HAP-1 (cell line): ENCODE data around the gene PMM2.
"Not testable (repeated sequence)": the region's sequence is repeated elsewhere in the genome, so short reads cannot be mapped to it uniquely, and the experiment has no call there.

Experiments
- DNase-seq, 2 experiments: peaks; one replicate each; pipeline ENCODE4 v3.0.0-alpha.2; 2016 to 2020; ENCODE audit warnings: low spot score in 2 of 2
- H3K27me3 ChIP-seq: fragments of 250-450 bp; sonication (Bioruptor Pico); 2 replicates; pipeline ENCODE4 v1.5.1; 2020; ENCODE audit warnings: low read depth, mild to moderate bottlenecking, moderate library complexity
- H3K36me3 ChIP-seq: fragments of 250-450 bp; sonication (Bioruptor Pico); replicated peaks from 2 replicates; pipeline ENCODE4 v1.5.1; 2020; ENCODE audit warnings: mild to moderate bottlenecking
- H3K4me1 ChIP-seq: fragments of 250-450 bp; sonication (Bioruptor Pico); 2 replicates; pipeline ENCODE4 v1.5.1; 2020; ENCODE audit warnings: mild to moderate bottlenecking
- H3K4me3 ChIP-seq: fragments of 250-450 bp; sonication (Bioruptor Pico); 2 replicates; pipeline ENCODE4 v1.5.1; 2020; ENCODE audit warnings: mild to moderate bottlenecking, moderate library complexity
- H3K9me3 ChIP-seq: fragments of 250-450 bp; sonication (Bioruptor Pico); 2 replicates; pipeline ENCODE4 v1.5.1; 2020; ENCODE audit warnings: mild to moderate bottlenecking, moderate library complexity
- in situ Hi-C: fragments of 300-500 bp; cut with MboI; formaldehyde crosslinking; loops from 3 replicates; pipeline ENCODE4 v1.14.3; 2020; ENCODE audit warnings: low sequenced_read_pairs, inconsistent platforms, mixed read lengths

PMM2 gene

DNA sequence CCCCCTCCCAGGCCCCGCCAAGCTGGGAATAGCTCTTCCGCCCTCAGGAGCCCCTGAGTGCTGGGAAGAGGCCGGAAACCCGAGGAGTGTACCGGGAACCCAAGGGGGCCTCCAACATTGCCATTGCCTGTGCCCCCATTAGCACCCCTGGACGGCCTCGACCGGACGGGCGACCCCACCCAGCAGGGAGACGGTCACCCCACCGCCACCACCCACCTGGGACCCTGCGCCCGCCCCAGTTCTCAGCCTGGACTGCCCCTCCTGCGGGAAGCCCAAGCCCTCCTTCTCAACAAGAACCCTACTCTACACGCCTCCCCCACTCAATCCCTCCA lies 69.2 kb downstream of the PMM2 start:
- DNase-seq = no peak
- peaks cover 7% of the 10 kb centered on the region for H3K36me3 ChIP-seq
- H3K27me3 ChIP-seq = no peaks in the 10 kb centered on the region
- H3K4me3 ChIP-seq = peak overlapping the region; percentile 86
- H3K9me3 ChIP-seq = no peaks in the 10 kb centered on the region
- in situ Hi-C loops = no loop called here
- peaks cover 27% of the 10 kb centered on the region for H3K4me1 ChIP-seq

DNA sequence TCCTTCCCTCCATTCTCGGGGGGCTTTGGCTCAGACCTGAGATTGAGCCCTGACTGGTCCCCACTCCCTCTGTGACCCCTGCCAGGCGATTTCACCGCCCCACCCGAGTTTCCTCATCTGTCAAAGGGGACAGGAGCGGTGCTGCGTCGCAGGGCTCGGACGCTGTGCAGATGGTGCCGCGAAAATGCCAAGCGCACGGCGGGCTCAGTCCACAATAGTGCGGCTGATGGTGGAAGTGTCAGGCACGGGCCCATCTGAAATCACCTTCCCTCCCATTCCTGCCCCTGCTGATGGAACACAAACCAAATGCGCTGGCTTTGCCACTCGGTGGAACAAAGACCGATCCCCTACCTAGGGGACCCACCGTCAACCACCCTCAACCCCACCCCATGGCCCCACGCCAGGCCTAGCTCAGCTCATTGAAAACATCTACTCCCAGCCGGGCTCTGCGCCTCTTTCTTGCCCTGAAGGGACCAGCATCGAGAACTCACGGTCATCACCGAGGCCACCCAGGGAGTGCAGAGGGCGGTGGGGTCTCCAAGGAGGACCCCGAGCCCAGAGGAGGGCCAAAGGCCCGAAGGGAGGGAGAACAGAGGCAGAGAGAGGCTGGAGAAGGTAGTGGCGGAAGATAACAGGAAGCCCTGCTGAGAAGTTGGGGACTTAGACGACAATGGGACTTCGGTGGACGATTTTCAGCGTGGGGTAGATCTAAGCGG lies 69.7 kb downstream of the PMM2 start:
- H3K9me3 ChIP-seq = no peaks in the 10 kb centered on the region
- in situ Hi-C loops = no loop called here
- H3K4me1 ChIP-seq = peaks cover 27% of the 10 kb centered on the region
- peak; percentile 25 to 67 for DNase-seq
- H3K4me3 ChIP-seq = peak overlapping the region; percentile 86
- peaks cover 7% of the 10 kb centered on the region for H3K36me3 ChIP-seq
- no peaks in the 10 kb centered on the region for H3K27me3 ChIP-seq

GRCh38 chr16:8867932-8868415 lies 70.3 kb downstream of the PMM2 start:
- Histone ChIP-seq H3K9me3 (no peaks in the 10 kb centered on the region), H3K27me3 (no peaks in the 10 kb centered on the region), H3K4me3 (peak overlapping the region; percentile 86), H3K4me1 (peaks cover 27% of the 10 kb centered on the region), H3K36me3 (peaks cover 7% of the 10 kb centered on the region)
- in situ Hi-C loops = no loop called here
- no peak for DNase-seq

DNA sequence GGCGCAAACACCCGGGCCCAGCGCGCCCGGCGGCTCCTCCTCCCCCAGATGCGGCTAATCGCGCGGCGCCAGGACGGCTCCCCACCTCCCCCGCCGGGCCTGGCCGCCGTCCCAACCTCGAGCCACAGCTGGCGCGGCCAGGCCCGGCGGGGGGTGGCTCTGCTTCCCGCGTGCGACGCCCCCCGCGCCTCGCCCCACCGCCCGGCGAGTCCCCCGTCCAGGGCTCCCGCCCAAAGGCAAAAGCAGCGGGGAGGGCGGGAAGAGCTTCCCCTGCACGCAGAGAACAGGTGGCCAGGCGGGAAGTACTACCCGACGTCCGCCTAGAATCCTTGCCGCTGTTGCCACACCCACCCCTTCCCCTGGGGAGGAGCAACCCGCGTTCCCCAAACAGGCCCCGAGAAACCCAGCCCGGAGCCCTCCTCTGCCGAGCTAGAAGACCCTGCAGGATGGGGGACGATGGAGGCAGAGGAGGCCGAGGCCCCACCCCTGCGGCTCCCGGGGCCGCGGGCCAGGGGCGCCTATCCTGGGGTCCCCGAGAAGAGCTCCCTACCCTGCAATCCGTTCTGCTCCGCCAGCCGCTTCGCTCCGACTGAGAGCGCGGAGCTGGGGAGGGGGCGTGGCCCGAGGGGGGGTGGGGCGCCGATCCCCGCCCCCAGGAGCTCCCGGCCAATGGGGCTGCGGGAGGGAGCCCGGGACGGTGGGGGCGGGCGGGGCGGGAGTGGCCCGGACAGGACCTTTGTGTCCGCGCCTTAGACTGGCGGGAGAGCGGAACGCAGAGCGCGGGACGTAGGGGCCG lies 71.0 kb downstream of the PMM2 start, which contains the start of gene CARHSP1:
CARHSP1 (minus strand) TSS at position 591 of the 796 bp plus-strand sequence. CDS start 9,678 bp downstream, outside the sequence.
- peaks cover 27% of the 10 kb centered on the region for H3K4me1 ChIP-seq
- no peaks in the 10 kb centered on the region for H3K9me3 ChIP-seq
- peak; percentile 87 to 94 for DNase-seq
- H3K4me3 ChIP-seq = peak within 1 kb of the TSS; percentile 86
- peaks cover 7% of the 10 kb centered on the region for H3K36me3 ChIP-seq
- no peaks in the 10 kb centered on the region for H3K27me3 ChIP-seq
- in situ Hi-C loops = no loop called here

- Histone ChIP-seq H3K4me1 (peaks cover 27% of the 10 kb centered on the region), H3K36me3 (peaks cover under 1% of the 10 kb centered on the region; the same call in 1 of the 2 replicates), H3K4me3 (peak overlapping the region; percentile 86), H3K27me3 (no peaks in the 10 kb centered on the region), H3K9me3 (no peaks in the 10 kb centered on the region)
- DNase-seq = peak in 1 of 2 experiments; percentile 60
- in situ Hi-C loops = no loop called here
These were observed 71.8 kb downstream of the PMM2 start for GRCh38 chr16:8869212-8869987.

GRCh38 chr16:8869988-8870241 lies 72.3 kb downstream of the PMM2 start:
- H3K9me3 ChIP-seq, H3K4me3 ChIP-seq, in situ Hi-C loops, H3K36me3 ChIP-seq, DNase-seq, H3K27me3 ChIP-seq: not testable (repeated sequence)
- peaks cover 22% of the 10 kb centered on the region for H3K4me1 ChIP-seq

DNA sequence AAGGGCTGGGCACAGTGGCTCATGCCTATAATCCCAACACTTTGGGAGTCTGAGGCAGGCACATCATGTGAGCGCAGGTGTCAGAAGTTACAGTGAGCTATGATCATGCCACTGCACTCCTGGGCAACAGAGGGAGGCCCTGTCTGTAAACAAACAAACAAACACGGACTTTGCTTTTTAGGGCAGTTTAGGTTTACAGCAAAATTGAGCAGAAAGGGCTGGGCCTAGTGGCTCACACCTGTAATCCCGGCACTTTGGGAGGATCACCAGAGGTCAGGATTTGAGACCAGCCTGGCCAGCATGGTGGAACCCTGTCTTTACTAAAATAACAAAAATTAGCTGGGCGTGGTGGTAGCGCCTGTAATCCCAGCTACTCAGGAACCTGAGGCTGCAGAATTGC lies 74.4 kb downstream of the PMM2 start:
- Histone ChIP-seq H3K4me1 (peaks cover 7% of the 10 kb centered on the region), H3K9me3 (no peaks in the 10 kb centered on the region), H3K27me3 (no peaks in the 10 kb centered on the region), H3K36me3 (no peaks in the 10 kb centered on the region), H3K4me3 (no peak overlapping the region)
- DNase-seq = no peak
- in situ Hi-C loops = no loop called here

DNA sequence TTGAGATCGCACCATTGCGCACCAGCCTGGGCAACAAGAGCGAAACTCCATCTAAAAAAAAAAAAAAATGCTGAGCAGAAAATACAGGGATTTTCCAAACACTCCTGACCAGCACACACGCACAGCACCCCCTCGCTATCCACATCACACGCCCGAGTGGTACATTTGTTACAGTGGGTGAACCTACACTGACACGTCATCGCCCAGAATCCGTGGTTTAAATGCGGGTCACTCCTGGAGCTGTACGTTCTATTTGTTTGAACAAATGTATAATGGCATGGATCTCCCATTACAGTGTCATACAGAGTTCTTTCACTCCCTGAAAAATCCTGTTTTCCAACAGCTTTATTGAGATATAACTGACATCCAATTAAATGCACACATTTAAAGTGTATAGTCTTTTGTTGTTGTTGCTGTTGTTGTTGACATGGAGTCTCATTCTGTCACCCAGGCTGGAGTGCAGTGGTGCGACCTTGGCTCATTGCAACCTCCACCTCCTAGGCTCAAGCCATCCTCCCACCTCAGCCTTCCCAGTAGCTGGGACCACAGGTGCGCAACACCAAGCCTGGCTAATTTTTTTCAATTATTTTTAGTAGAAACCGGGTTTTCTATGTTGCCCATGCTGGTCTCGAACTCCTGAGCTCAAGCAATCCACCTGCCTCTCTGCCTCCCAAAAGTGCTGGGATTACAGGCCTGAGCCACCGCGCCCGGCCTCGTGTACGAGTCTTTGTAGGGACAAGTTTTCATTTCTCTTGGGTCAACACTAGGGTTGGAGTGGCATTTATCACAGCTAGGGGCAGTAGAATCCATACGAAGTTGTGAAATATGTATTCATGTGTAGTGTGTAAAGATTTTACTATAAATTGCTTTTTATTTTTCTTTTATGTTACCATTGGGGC lies 75.6 kb downstream of the PMM2 start:
- no peak for DNase-seq
- in situ Hi-C loops = no loop called here

DNA sequence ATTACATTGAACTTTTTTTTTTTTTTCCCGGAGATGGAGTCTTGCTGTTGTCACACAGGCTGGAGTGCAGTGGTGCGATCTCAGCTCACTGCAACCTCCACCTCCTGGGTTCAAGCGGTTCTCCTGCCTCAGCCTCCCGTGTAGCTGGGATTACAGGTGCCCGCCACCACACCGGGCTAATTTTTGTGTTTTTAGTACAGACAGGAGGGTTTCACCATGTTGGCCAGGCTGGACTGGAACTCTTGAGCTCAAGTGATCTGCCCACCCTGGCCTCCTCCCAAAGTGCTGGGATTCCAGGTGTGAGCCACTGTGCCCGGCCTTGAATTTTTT lies 76.2 kb downstream of the PMM2 start:
- H3K36me3 ChIP-seq, in situ Hi-C loops, DNase-seq, H3K4me3 ChIP-seq, H3K4me1 ChIP-seq, H3K9me3 ChIP-seq, H3K27me3 ChIP-seq: not testable (repeated sequence)

More for the DNA sequence above, 75.6 kb downstream of the PMM2 start:
- H3K4me1 ChIP-seq = peaks cover 7% of the 10 kb centered on the region
- no peaks in the 10 kb centered on the region for H3K36me3 ChIP-seq
- no peaks in the 10 kb centered on the region for H3K27me3 ChIP-seq
- H3K9me3 ChIP-seq = no peaks in the 10 kb centered on the region
- no peak overlapping the region for H3K4me3 ChIP-seq

GRCh38 chr16:8874388-8874787 lies 76.7 kb downstream of the PMM2 start:
- H3K4me1 ChIP-seq = peaks cover 5% of the 10 kb centered on the region
- H3K9me3 ChIP-seq = no peaks in the 10 kb centered on the region
- no peaks in the 10 kb centered on the region for H3K36me3 ChIP-seq
- H3K4me3 ChIP-seq = no peak overlapping the region
- no peak for DNase-seq
- in situ Hi-C loops = no loop called here
- H3K27me3 ChIP-seq = no peaks in the 10 kb centered on the region

GRCh38 chr16:8875317-8875716 lies 77.7 kb downstream of the PMM2 start:
- DNase-seq, H3K27me3 ChIP-seq, H3K4me3 ChIP-seq, H3K9me3 ChIP-seq, H3K4me1 ChIP-seq, H3K36me3 ChIP-seq: not testable (repeated sequence)
- in situ Hi-C loops = loop anchor here (5.0 kb wide), 1 partner anchor 218 kb away; no protein-coding TSS in a partner anchor

- DNase-seq = no peak
These were observed 80.4 kb downstream of the PMM2 start for GRCh38 chr16:8877894-8878522.

DNA sequence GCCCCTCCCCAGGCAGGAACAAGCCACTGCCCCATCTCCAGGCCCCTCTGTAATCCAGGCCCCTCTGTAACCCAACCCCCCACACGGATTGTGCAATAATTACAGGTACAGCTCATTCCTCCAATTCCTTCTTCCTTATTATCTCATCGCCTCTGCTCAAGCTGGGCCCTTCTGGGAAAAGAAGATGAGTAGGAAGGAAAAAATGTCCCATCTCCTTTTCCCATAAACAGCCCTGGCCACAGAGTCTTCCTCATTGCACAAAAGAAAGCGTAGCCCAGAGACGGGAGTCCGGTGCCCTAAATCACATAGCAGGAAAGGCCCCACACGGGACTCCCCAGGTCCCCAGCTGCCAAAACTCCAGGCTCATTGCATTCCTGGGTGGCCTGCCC lies 80.9 kb downstream of the PMM2 start:
- H3K4me1 ChIP-seq = no peaks in the 10 kb centered on the region
- no peak for DNase-seq
- no peak overlapping the region for H3K4me3 ChIP-seq
- H3K36me3 ChIP-seq = no peaks in the 10 kb centered on the region
- in situ Hi-C loops = loop anchor here (5.0 kb wide), 1 partner anchor 221 kb away; no protein-coding TSS in a partner anchor
- H3K27me3 ChIP-seq = no peaks in the 10 kb centered on the region
- no peaks in the 10 kb centered on the region for H3K9me3 ChIP-seq

More at GRCh38 chr16:8877894-8878522, 80.4 kb downstream of the PMM2 start:
- H3K27me3 ChIP-seq = no peaks in the 10 kb centered on the region
- no peak overlapping the region for H3K4me3 ChIP-seq
- no peaks in the 10 kb centered on the region for H3K4me1 ChIP-seq
- H3K9me3 ChIP-seq = no peaks in the 10 kb centered on the region
- in situ Hi-C loops = loop anchor here (5.0 kb wide), 1 partner anchor 221 kb away; no protein-coding TSS in a partner anchor
- H3K36me3 ChIP-seq = no peaks in the 10 kb centered on the region
